ENCODE measurements around the gene SCPEP1.

The SCPEP1 gene

DNA sequence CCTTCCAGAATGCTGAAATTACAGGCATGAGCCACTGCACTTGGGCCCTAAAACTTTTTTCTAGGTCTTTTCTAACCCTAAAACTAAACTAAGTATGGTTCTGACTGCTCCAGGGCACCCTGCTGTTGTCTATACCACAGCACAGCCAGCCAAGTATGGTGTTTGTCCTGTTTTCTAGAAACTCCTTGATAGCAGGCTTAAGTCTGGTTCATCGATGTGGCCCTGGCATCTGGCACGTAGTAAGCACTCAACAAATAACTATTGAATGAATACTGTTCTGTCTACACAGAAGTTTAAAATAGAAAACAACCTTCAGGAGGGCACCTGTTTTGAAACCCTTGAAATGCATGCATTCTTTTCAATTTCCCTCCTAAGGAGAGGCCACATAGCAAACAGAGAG, 62.6 kb downstream of the SCPEP1 start:
- peaks cover 39% of the 10 kb centered on the region for H3K4me1 Mint-ChIP-seq
- H3K9me3 Mint-ChIP-seq, result peaks cover 8% of the 10 kb centered on the region
- H3K4me3 Mint-ChIP-seq, result no peak overlapping the region
- DNase-seq, result no peak
- TF ChIP-seq CTCF (IDR thresholded peaks at IDR 0.05), result no peak
- no peak overlapping the region for H3K27ac Mint-ChIP-seq
- peaks cover 11% of the 10 kb centered on the region for H3K27me3 Mint-ChIP-seq (ENCODE audit: low read depth, poor library complexity)
- H3K36me3 Mint-ChIP-seq (ENCODE audit: low read depth), result peaks cover 4% of the 10 kb centered on the region

DNA sequence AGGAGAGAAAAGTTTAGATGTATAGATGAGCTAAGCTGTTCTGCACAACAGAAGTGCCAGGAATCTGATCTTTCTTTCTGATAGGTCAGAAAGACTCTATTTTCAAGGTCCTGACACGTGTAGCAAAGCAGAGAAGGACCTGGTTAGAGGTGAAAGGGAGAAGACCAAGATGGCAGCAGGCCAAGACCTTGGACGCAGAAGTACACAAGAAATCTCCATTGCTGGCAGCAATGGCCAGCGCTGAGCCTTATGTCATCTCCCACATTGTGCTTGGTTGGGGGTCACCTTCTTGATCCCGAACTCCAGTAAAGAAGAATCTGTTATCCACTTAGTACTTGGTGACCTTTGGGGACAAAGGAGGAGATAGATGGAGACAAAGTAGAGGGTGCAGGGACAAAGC, 65.3 kb downstream of the SCPEP1 start:
- no peak for TF ChIP-seq CTCF (IDR thresholded peaks at IDR 0.05)
- Mint-ChIP-seq H3K27ac (no peak overlapping the region), H3K9me3 (peaks cover 8% of the 10 kb centered on the region), H3K36me3 (ENCODE audit: low read depth) (peaks cover 4% of the 10 kb centered on the region), H3K4me3 (no peak overlapping the region), H3K4me1 (peaks cover 17% of the 10 kb centered on the region), H3K27me3 (ENCODE audit: low read depth, poor library complexity) (peaks cover 7% of the 10 kb centered on the region)
- DNase-seq, result no peak

DNA sequence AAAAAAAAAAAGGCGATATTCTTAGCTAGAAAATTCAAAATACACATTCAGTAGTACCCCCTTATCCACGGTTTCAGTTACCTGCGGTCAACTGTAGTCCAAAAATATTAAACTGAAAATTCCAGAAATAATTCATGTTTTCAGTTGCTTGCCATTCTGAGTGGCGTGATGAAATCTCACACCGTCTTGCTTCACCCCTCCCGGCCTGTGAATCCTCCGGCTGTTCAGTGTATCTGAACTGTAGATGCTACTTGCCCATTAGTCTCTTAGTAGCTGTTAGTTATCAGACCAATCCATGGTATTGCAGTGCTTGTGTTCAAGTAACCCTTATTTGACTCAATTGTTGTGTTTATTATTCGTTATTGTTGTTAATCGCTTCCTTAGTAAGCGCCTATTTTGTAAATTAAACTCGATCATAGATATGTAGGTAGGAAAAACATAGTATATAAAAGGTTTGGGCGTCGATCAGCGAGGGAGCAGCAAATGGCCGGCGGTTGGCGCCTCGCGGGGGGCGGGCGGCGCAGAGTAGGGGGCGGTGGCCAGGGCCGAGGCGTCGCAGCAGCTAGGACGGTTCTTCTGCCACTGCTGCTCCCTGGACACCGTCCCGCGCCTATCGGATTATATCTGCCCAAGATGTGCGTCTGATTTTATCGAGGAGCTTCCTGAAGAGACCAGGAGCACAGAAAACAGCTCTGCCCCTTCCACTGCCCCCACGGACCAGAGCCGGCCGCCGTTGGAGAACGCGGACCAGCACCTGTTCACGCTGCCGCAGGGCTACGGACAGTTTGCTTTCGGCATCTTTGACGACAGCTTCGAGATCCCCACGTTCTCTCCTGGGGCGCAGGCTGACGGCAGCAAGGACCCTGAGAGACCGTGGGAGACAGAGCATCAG, 67.3 kb downstream of the SCPEP1 start:
- no peak for TF ChIP-seq CTCF (IDR thresholded peaks at IDR 0.05)
- no peak for DNase-seq
- Mint-ChIP-seq H3K4me1 (peaks cover 14% of the 10 kb centered on the region), H3K36me3 (ENCODE audit: low read depth) (peaks cover 4% of the 10 kb centered on the region), H3K27me3 (ENCODE audit: low read depth, poor library complexity) (peaks cover 7% of the 10 kb centered on the region), H3K4me3 (no peak overlapping the region), H3K27ac (no peak overlapping the region), H3K9me3 (peaks cover 8% of the 10 kb centered on the region)

- H3K27me3 Mint-ChIP-seq (ENCODE audit: low read depth, poor library complexity), result peaks cover 7% of the 10 kb centered on the region
- TF ChIP-seq CTCF (IDR thresholded peaks at IDR 0.05), result no peak
- peaks cover 5% of the 10 kb centered on the region for H3K9me3 Mint-ChIP-seq
- H3K36me3 Mint-ChIP-seq (ENCODE audit: low read depth), result peaks cover 4% of the 10 kb centered on the region
- no peak overlapping the region for H3K4me3 Mint-ChIP-seq
- no peak for DNase-seq
- H3K27ac Mint-ChIP-seq, result no peak overlapping the region
- H3K4me1 Mint-ChIP-seq, result peaks cover 19% of the 10 kb centered on the region
Measured at GRCh38 chr17:57045868-57046704, 68.2 kb downstream of the SCPEP1 start.

DNA sequence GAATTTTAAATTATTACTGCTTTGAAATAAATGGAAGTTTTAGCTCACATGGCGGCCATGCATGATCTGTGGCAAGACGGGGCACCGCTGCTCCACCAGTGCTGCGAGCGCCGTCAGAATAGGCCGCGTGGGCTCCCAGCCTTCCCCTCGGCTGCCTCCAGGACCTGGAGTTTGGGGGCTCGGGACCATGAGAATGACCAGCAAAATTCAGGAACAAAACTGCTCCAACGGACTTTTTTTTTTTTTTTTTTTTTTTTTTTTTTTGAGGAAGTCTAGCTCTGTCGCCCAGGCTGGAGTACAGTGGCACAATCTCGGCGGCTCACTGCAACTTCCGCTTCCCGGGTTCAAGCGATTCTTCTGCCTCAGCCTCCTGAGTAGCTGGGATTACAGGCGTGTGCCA, 68.8 kb downstream of the SCPEP1 start:
- TF ChIP-seq CTCF (IDR thresholded peaks at IDR 0.05), result no peak
- DNase-seq, result no peak

More for the DNA sequence above, 68.8 kb downstream of the SCPEP1 start:
- H3K27ac Mint-ChIP-seq, result no peak overlapping the region
- H3K9me3 Mint-ChIP-seq, result peaks cover 3% of the 10 kb centered on the region
- H3K36me3 Mint-ChIP-seq (ENCODE audit: low read depth), result peaks cover 4% of the 10 kb centered on the region
- no peak overlapping the region for H3K4me3 Mint-ChIP-seq
- peaks cover 7% of the 10 kb centered on the region for H3K27me3 Mint-ChIP-seq (ENCODE audit: low read depth, poor library complexity)
- H3K4me1 Mint-ChIP-seq, result peaks cover 20% of the 10 kb centered on the region
